Testis (tissue), 2 donors: ENCODE results near the gene CENPV.

Experiments used
- POLR2A ChIP-seq: fragments of 450-650 bp; IDR thresholded peaks from one replicate; pipeline ENCODE4 v1.6.1; 2017; ENCODE audit warnings: antibody characterized with exemption, mild to moderate bottlenecking, moderate library complexity
- TF ChIP-seq, protein P1 (sequence below), 3 experiments: fragments of 450-650 bp in 2 of 3; fragments of 200-600 bp in 1 of 3; sonication (generic) in 1 of 3; IDR thresholded peaks; one replicate each; pipeline ENCODE4 v1.5.1; 2016 to 2019; ENCODE audit warnings: antibody characterized with exemption in 3 of 3, mild to moderate bottlenecking in 2 of 3, moderate library complexity in 1 of 3

DNA sequence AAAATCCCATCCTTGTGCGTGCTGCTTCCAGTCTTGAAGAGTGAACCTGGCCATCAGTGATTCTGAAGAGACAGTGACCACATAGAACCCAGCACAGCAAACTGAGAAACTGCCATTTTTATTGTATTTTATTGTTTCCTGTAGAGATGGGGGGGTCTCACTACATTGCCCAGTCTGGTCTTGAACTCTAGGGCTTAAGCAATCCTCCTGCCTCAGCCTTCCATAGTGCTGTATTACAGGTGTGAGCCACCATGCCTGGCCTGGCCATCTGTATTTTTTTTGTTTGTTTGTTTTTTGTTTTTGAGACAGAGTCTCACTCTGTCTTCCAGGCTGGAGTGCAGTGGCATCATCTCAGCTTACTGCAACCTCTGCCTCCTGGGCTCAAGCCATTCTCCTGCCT, 13.9 kb downstream of the CENPV start:
- TF ChIP-seq, protein P1, sequence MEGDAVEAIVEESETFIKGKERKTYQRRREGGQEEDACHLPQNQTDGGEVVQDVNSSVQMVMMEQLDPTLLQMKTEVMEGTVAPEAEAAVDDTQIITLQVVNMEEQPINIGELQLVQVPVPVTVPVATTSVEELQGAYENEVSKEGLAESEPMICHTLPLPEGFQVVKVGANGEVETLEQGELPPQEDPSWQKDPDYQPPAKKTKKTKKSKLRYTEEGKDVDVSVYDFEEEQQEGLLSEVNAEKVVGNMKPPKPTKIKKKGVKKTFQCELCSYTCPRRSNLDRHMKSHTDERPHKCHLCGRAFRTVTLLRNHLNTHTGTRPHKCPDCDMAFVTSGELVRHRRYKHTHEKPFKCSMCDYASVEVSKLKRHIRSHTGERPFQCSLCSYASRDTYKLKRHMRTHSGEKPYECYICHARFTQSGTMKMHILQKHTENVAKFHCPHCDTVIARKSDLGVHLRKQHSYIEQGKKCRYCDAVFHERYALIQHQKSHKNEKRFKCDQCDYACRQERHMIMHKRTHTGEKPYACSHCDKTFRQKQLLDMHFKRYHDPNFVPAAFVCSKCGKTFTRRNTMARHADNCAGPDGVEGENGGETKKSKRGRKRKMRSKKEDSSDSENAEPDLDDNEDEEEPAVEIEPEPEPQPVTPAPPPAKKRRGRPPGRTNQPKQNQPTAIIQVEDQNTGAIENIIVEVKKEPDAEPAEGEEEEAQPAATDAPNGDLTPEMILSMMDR (IDR thresholded peaks at IDR 0.05): no peak
- no peak for TF ChIP-seq POLR2A
